Mesendoderm (in vitro differentiated cells): ENCODE results near the gene CTSE.

Source experiments
- DNase-seq: peaks from one replicate; pipeline ENCODE4 v3.0.0; 2013
- H2AK5ac ChIP-seq: 2 replicates; pipeline ENCODE4 v1.6.1; 2013; ENCODE audit warnings: low read length, inconsistent platforms
- H2BK120ac ChIP-seq: 2 replicates; pipeline ENCODE4 v1.6.1; 2013; ENCODE audit warnings: low read depth, mild to moderate bottlenecking, low read length, moderate library complexity, mixed read lengths
- H2BK15ac ChIP-seq: replicated peaks from 2 replicates; pipeline ENCODE4 v1.6.1; 2013; ENCODE audit warnings: low read depth, mild to moderate bottlenecking, moderate library complexity
- H2BK5ac ChIP-seq: 2 replicates; pipeline ENCODE4 v1.6.1; 2013; ENCODE audit warnings: low read length, inconsistent platforms
- H3K18ac ChIP-seq: 2 replicates; pipeline ENCODE4 v1.6.1; 2013; ENCODE audit warnings: mild to moderate bottlenecking, low read length, mixed read lengths
- H3K23ac ChIP-seq: one replicate; pipeline ENCODE4 v1.6.1; 2013; ENCODE audit warnings: low read length
- H3K27ac ChIP-seq: 2 replicates; pipeline ENCODE4 v1.5.1; 2013; ENCODE audit warnings: low read depth, mild to moderate bottlenecking, inconsistent platforms, low read length, moderate library complexity
- H3K27me3 ChIP-seq: 2 replicates; pipeline ENCODE4 v1.6.1; 2013; ENCODE audit warnings: low read length, control low read depth, mild to moderate bottlenecking, inconsistent platforms; ENCODE audit not compliant: insufficient read depth, poor library complexity
- H3K36me3 ChIP-seq: 2 replicates; pipeline ENCODE4 v1.6.1; 2013; ENCODE audit warnings: low read length, inconsistent platforms; ENCODE audit not compliant: control insufficient read depth, insufficient read depth
- H3K4ac ChIP-seq: one replicate; pipeline ENCODE4 v1.6.1; 2013; ENCODE audit warnings: low read depth, mild to moderate bottlenecking, low read length, moderate library complexity
- H3K4me1 ChIP-seq: 2 replicates; pipeline ENCODE4 v1.6.1; 2013; ENCODE audit warnings: low read depth, low read length, inconsistent platforms; ENCODE audit not compliant: control insufficient read depth
- H3K4me2 ChIP-seq: 2 replicates; pipeline ENCODE4 v1.6.1; 2013; ENCODE audit warnings: low read length
- H3K4me3 ChIP-seq: 2 replicates; pipeline ENCODE4 v1.5.1; 2013; ENCODE audit warnings: mild to moderate bottlenecking, low read length
- H3K56ac ChIP-seq: one replicate; pipeline ENCODE4 v1.6.1; 2013; ENCODE audit warnings: low read length
- H3K79me1 ChIP-seq: 2 replicates; pipeline ENCODE4 v1.6.1; 2013; ENCODE audit warnings: low read length, inconsistent platforms
- H3K79me2 ChIP-seq: 2 replicates; pipeline ENCODE4 v1.6.1; 2013; ENCODE audit warnings: mild to moderate bottlenecking, low read length; ENCODE audit not compliant: control insufficient read depth, insufficient read depth
- H3K9ac ChIP-seq: 2 replicates; pipeline ENCODE4 v1.6.1; 2013; ENCODE audit warnings: low read length, inconsistent platforms
- H4K5ac ChIP-seq: one replicate; pipeline ENCODE4 v1.6.1; 2013; ENCODE audit warnings: low read length
- H4K8ac ChIP-seq: one replicate; pipeline ENCODE4 v1.6.1; 2013; ENCODE audit warnings: low read depth, mild to moderate bottlenecking, control low read depth, low read length, moderate library complexity
- WGBS: extraction: QIAGEN DNeasy Blood & Tissue Kit; methylation state at CpG from one replicate; pipeline ENCODE4 v1.1.7; 2013; ENCODE audit warnings: low lambda C conversion rate, missing lambda C conversion rate; ENCODE audit not compliant: insufficient coverage; ENCODE audit errors: extremely low coverage; 5-methylcytosine and 5-hydroxymethylcytosine counted together

The CTSE gene

DNA sequence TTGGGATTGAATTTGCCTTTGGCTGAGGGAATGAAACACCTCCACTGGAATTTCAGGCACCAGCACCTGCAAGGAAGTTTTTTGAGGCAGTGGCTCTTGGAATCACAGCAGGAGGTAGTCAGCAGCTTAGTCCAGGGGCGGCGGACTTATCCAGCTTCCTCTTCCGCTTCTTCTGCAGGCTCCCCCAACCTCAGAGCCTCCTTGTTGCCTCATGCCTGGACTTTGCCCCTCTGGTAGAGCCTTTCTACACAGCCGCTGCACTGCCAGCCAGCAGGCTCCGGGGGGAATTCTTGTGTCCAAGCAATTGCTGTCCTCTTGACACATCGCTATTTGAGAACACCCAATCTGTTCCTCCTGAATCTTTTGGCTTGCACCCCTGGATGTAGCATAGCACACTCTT, 24.9 kb upstream of the CTSE start:
- Histone ChIP-seq H2BK5ac (no peak overlapping the region), H3K4ac (no peak overlapping the region), H3K27ac (no peak overlapping the region), H3K4me1 (no peaks in the 10 kb centered on the region), H3K4me2 (no peak overlapping the region), H3K9ac (no peak overlapping the region), H3K79me2 (no peaks in the 10 kb centered on the region), H3K79me1 (no peaks in the 10 kb centered on the region), H3K36me3 (no peaks in the 10 kb centered on the region), H3K23ac (no peak overlapping the region), H3K27me3 (no peaks in the 10 kb centered on the region), H3K4me3 (no peak overlapping the region), H4K8ac (no peak overlapping the region), H2BK15ac (no peak overlapping the region), H2BK120ac (no peak overlapping the region), H3K18ac (no peak overlapping the region), H4K5ac (no peak overlapping the region), H3K56ac (no peak overlapping the region), H2AK5ac (no peak overlapping the region)
- no peak for DNase-seq
- no CpG with 5 or more reads among the region's 6 CpGs for WGBS

DNA sequence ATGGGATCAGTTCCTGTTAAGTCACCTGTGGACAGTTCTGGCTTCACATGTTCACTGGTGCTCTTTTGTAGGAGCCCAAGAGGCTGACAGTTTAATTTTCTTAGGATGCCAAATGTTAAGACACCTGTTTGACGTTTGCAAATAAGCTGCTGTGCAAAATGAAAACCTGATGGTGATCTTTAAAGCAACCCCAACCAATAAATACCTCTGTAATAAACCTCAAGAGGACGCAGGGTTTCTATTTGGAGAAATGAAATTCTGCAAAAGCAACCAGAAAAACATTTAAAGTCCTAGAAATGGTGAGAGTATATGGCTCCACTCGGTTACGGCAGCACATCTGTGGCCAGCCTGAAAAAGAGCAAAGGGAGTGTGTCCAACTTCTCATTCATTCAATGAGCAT, 23.6 kb upstream of the CTSE start:
- Histone ChIP-seq H2BK15ac (no peak overlapping the region), H4K8ac (no peak overlapping the region), H4K5ac (no peak overlapping the region), H3K18ac (no peak overlapping the region), H2AK5ac (no peak overlapping the region), H3K79me2 (no peaks in the 10 kb centered on the region), H3K23ac (no peak overlapping the region), H3K27me3 (no peaks in the 10 kb centered on the region), H3K27ac (no peak overlapping the region), H3K4me2 (no peak overlapping the region), H2BK120ac (no peak overlapping the region), H3K4me1 (no peaks in the 10 kb centered on the region), H3K4me3 (no peak overlapping the region), H3K36me3 (no peaks in the 10 kb centered on the region), H3K9ac (no peak overlapping the region), H3K56ac (no peak overlapping the region), H2BK5ac (no peak overlapping the region), H3K4ac (no peak overlapping the region), H3K79me1 (no peaks in the 10 kb centered on the region)
- no peak for DNase-seq
- no CpG with 5 or more reads among the region's 4 CpGs for WGBS

DNA sequence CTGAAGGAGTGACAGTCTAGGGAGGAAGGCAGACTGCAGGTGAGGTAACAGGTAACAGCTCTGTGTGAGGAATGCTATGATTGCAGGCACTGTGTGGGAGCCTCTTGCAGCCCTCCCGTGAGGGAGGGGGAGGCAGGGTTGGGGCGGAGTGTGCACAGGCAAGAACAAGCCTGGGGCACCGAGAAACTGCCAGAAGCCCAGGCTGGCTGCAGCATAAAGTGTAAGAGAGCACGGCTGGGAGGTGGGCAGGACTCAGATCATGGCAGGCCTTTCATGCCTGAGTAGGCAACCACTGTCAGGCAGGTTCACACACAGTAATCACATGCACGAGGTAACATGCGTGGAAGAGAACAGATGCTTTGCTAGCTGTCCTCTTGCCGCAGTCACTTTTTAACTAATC, 17.9 kb upstream of the CTSE start:
- H3K9ac ChIP-seq: no peak overlapping the region
- no peaks in the 10 kb centered on the region for H3K79me2 ChIP-seq
- no peak overlapping the region for H3K56ac ChIP-seq
- no CpG with 5 or more reads among the region's 7 CpGs for WGBS
- no peak overlapping the region for H4K5ac ChIP-seq
- DNase-seq: peak; percentile 79
- no peak overlapping the region for H3K4me3 ChIP-seq
- H3K36me3 ChIP-seq: no peaks in the 10 kb centered on the region
- H3K27ac ChIP-seq: no peak overlapping the region
- no peaks in the 10 kb centered on the region for H3K27me3 ChIP-seq
- H2BK15ac ChIP-seq: no peak overlapping the region
- no peaks in the 10 kb centered on the region for H3K79me1 ChIP-seq
- H2AK5ac ChIP-seq: no peak overlapping the region
- H3K4ac ChIP-seq: no peak overlapping the region
- H3K4me2 ChIP-seq: no peak overlapping the region
- no peak overlapping the region for H3K23ac ChIP-seq
- H3K18ac ChIP-seq: no peak overlapping the region
- H2BK5ac ChIP-seq: no peak overlapping the region
- no peak overlapping the region for H4K8ac ChIP-seq
- no peaks in the 10 kb centered on the region for H3K4me1 ChIP-seq
- no peak overlapping the region for H2BK120ac ChIP-seq

DNA sequence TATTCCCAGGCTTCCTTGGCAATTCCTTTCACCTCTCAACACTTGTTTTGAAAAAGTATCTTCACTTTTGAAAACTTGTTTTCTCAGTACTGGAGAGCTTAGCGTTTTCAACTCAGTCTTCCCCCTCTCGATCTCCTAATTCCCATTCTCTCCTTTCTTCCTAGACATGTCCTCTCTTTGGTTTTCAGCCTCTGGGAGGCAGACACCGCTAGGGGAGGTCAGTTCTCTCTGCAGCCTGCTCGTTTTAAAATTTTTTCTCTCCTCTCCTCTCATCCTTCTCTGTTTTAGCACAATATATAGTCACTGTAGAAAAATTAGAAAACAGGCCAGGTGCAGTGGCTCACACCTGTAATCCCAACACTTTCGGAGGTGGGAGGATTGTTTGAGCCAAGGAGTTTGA, 16.6 kb upstream of the CTSE start:
- H3K79me2 ChIP-seq: no peaks in the 10 kb centered on the region
- no peak overlapping the region for H4K5ac ChIP-seq
- no peak overlapping the region for H2BK120ac ChIP-seq
- no peaks in the 10 kb centered on the region for H3K36me3 ChIP-seq
- DNase-seq: no peak
- no CpG with 5 or more reads among the region's 5 CpGs for WGBS
- no peak overlapping the region for H3K27ac ChIP-seq
- H3K79me1 ChIP-seq: no peaks in the 10 kb centered on the region
- no peak overlapping the region for H3K4me3 ChIP-seq
- H3K9ac ChIP-seq: no peak overlapping the region
- no peak overlapping the region for H2BK5ac ChIP-seq
- H3K56ac ChIP-seq: no peak overlapping the region
- H3K4ac ChIP-seq: no peak overlapping the region
- no peak overlapping the region for H2BK15ac ChIP-seq
- no peak overlapping the region for H4K8ac ChIP-seq
- H2AK5ac ChIP-seq: no peak overlapping the region
- no peaks in the 10 kb centered on the region for H3K4me1 ChIP-seq
- H3K23ac ChIP-seq: no peak overlapping the region
- H3K18ac ChIP-seq: no peak overlapping the region
- no peaks in the 10 kb centered on the region for H3K27me3 ChIP-seq
- no peak overlapping the region for H3K4me2 ChIP-seq

DNA sequence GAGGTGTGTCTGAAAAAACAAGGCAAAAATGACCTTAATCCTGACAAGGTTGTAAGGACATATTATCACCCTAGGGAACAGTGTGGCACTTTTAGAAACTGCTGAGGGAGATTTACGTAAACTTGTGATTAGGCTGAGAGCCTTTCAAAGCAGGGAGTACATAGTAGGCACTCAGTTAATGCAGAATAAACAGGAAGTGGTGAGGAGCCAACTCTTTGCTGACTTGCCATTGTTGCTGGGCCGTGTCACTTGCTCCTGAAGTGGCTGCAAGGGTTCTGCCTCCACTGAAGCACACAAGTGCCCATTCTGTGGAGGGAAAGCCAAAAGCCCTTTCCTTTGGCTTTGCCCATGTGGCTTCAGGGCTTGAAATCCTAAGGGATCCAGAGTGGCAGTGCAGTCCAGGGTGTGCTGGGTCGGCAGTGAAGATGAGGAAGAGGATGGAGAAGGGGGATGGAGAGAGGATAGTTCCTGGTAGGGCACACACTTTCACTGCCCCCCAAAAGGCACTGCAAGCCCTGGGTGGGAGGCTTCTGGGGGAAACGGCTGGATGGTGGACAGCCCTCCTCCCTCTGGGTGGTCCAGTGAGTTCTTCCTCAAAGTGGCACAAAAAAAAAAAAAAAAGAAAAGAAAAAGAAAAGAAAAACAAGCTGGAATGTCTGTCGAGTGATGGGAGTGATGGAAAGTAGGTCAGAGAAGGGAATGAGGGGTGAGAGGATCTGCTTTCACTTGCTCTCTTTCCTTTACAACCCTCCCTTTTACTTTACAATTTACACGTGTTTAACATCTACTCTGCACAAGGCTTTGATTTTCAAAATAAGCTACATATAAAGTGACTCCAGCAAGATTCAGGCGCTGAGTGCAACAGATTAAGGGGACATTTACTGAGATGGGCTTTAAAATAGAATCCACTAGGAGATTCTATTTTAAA, 15.6 kb upstream of the CTSE start:
- Histone ChIP-seq H3K18ac (no peak overlapping the region), H2BK120ac (no peak overlapping the region), H3K9ac (no peak overlapping the region), H4K8ac (no peak overlapping the region), H3K4me2 (no peak overlapping the region), H3K27me3 (no peaks in the 10 kb centered on the region), H2AK5ac (no peak overlapping the region), H3K79me1 (no peaks in the 10 kb centered on the region), H2BK5ac (no peak overlapping the region), H3K36me3 (no peaks in the 10 kb centered on the region), H3K23ac (no peak overlapping the region), H2BK15ac (no peak overlapping the region), H3K4ac (no peak overlapping the region), H3K79me2 (no peaks in the 10 kb centered on the region), H4K5ac (no peak overlapping the region), H3K4me1 (no peaks in the 10 kb centered on the region), H3K4me3 (no peak overlapping the region), H3K27ac (no peak overlapping the region), H3K56ac (no peak overlapping the region)
- DNase-seq: no peak
- WGBS: no CpG with 5 or more reads among the region's 7 CpGs

DNA sequence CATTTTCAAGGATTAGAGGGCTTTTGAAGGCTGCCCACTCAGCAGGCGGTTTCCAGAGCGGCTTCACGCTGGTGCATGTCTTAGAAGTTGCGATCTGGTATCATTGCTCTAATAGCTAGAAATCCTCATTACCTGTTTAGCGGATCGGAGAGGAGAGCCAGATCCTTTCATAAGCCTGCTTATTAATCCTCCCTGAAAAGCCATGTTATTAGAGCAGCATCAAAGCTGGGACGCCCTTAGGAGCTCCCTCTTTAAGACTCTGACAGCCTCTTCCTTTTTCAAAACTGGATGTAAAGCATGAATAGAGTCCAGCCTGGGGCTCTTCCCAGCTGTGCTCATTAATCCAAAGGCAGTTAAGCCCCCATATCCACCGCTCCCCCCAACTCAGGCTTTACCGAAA, 13.9 kb upstream of the CTSE start:
- Histone ChIP-seq H3K18ac (peak overlapping the region; percentile 35), H3K56ac (no peak overlapping the region), H3K79me2 (no peaks in the 10 kb centered on the region), H3K36me3 (no peaks in the 10 kb centered on the region), H3K9ac (no peak overlapping the region), H3K27ac (no peak overlapping the region), H3K4ac (no peak overlapping the region), H2AK5ac (no peak overlapping the region), H3K27me3 (no peaks in the 10 kb centered on the region), H2BK5ac (no peak overlapping the region), H3K79me1 (no peaks in the 10 kb centered on the region), H2BK15ac (no peak overlapping the region), H3K4me2 (no peak overlapping the region), H3K4me1 (no peaks in the 10 kb centered on the region), H3K23ac (no peak overlapping the region), H4K5ac (no peak overlapping the region), H2BK120ac (no peak overlapping the region), H4K8ac (peak overlapping the region; percentile 31), H3K4me3 (no peak overlapping the region)
- DNase-seq: no peak
- WGBS: no CpG with 5 or more reads among the region's 9 CpGs
